Esophagus (tissue), 2 donors: ENCODE data around the gene RELL1. TPM values are rescaled to one million over a fixed set of nuclear protein-coding genes. Genes with fewer than 3 reads are reported as not detected.

Experiments
- H3K27ac ChIP-seq, 2 donors: one replicate each; pipeline ENCODE4 v1.5.1; 2013; ENCODE audit warnings: low read depth in 2 of 2, mild to moderate bottlenecking in 2 of 2, inconsistent platforms in 1 of 2, low read length in 1 of 2, moderate library complexity in 1 of 2
- H3K27me3 ChIP-seq, 2 donors: one replicate each; pipeline ENCODE4 v1.6.1; 2013; ENCODE audit warnings: low read length in 2 of 2, control low read depth in 1 of 2, mild to moderate bottlenecking in 1 of 2; ENCODE audit not compliant: insufficient read depth in 2 of 2, control insufficient read depth in 1 of 2
- H3K36me3 ChIP-seq, 2 donors: one replicate each; pipeline ENCODE4 v1.6.1; 2013; ENCODE audit warnings: low read length in 1 of 2; ENCODE audit not compliant: control insufficient read depth in 2 of 2, insufficient read depth in 2 of 2
- H3K4me1 ChIP-seq, 2 donors: one replicate each; pipeline ENCODE4 v1.6.1; 2013; ENCODE audit warnings: low read length in 1 of 2; ENCODE audit not compliant: control insufficient read depth in 2 of 2, insufficient read depth in 2 of 2
- H3K4me3 ChIP-seq, 2 donors: one replicate each; pipeline ENCODE4 v1.5.1; 2013; ENCODE audit warnings: low read length in 2 of 2, mild to moderate bottlenecking in 2 of 2, low read depth in 1 of 2, moderate library complexity in 1 of 2
- H3K9me3 ChIP-seq, 2 donors: one replicate each; pipeline ENCODE4 v1.6.1; 2013; ENCODE audit warnings: mild to moderate bottlenecking in 2 of 2, low read depth in 1 of 2, low read length in 1 of 2, moderate library complexity in 1 of 2; ENCODE audit not compliant: control insufficient read depth in 2 of 2, insufficient read depth in 1 of 2
- WGBS, 2 donors: extraction: QIAGEN DNeasy Blood & Tissue Kit; methylation state at CpG; one replicate each; pipeline ENCODE4 v1.1.7; 2013; 5-methylcytosine and 5-hydroxymethylcytosine counted together
- polyA plus RNA-seq, 2 donors: library from polyadenylated mRNA; stranded (reverse); fragments of 200-250 nt; gene quantifications; one replicate each; pipeline ENCODE4 v1.2.3, GENCODE V29; 2013
- donor health status: healthy with polysubstance abuse.
- donor health status: Bipolar disorder and iron deficiency.

The RELL1 gene
- polyA plus RNA-seq, 2 donors = 2.1 to 2.8 TPM

GRCh38 chr4:37584071-37584470 lies 102.1 kb downstream of the RELL1 start:
- WGBS, 2 donors = 66 to 69% methylated on average over 8 of the region's 8 CpGs
- H3K36me3 ChIP-seq = no peaks in the 10 kb centered on the region
- H3K4me3 ChIP-seq = peak overlapping the region in 1 of 2 donors; percentile 27
- peaks cover 0 to 9% of the 10 kb centered on the region in 2 donors for H3K9me3 ChIP-seq
- no peaks in the 10 kb centered on the region for H3K27me3 ChIP-seq
- no peaks in the 10 kb centered on the region for H3K4me1 ChIP-seq
- peak overlapping the region in 1 of 2 donors; percentile 63 for H3K27ac ChIP-seq

GRCh38 chr4:37573566-37573965 lies 112.6 kb downstream of the RELL1 start:
- H3K36me3 ChIP-seq = no peaks in the 10 kb centered on the region
- H3K4me1 ChIP-seq = no peaks in the 10 kb centered on the region
- H3K27ac ChIP-seq = no peak overlapping the region
- H3K4me3 ChIP-seq = no peak overlapping the region
- no peaks in the 10 kb centered on the region for H3K9me3 ChIP-seq
- H3K27me3 ChIP-seq = no peaks in the 10 kb centered on the region

GRCh38 chr4:37568489-37568888 lies 117.7 kb downstream of the RELL1 start:
- WGBS, 2 donors = 53% methylated on average over 7 of the region's 7 CpGs
- no peaks in the 10 kb centered on the region for H3K4me1 ChIP-seq
- no peaks in the 10 kb centered on the region for H3K9me3 ChIP-seq
- no peaks in the 10 kb centered on the region for H3K36me3 ChIP-seq
- no peak overlapping the region for H3K4me3 ChIP-seq
- no peaks in the 10 kb centered on the region for H3K27me3 ChIP-seq
- no peak overlapping the region for H3K27ac ChIP-seq

- Histone ChIP-seq H3K9me3 (no peaks in the 10 kb centered on the region), H3K36me3 (no peaks in the 10 kb centered on the region), H3K27me3 (no peaks in the 10 kb centered on the region), H3K4me3 (no peak overlapping the region), H3K27ac (no peak overlapping the region), H3K4me1 (no peaks in the 10 kb centered on the region)
- 86 to 92% methylated on average over 2 of the region's 2 CpGs for WGBS, 2 donors
Measured at GRCh38 chr4:37567836-37568235, 118.3 kb downstream of the RELL1 start.

GRCh38 chr4:37562592-37562991 lies 123.6 kb downstream of the RELL1 start:
- 77% methylated on average over 4 of the region's 4 CpGs for WGBS, 2 donors
- Histone ChIP-seq H3K36me3 (no peaks in the 10 kb centered on the region), H3K27me3 (no peaks in the 10 kb centered on the region), H3K4me3 (no peak overlapping the region), H3K9me3 (peaks cover 0 to 2% of the 10 kb centered on the region in 2 donors), H3K4me1 (no peaks in the 10 kb centered on the region), H3K27ac (peak overlapping the region in 1 of 2 donors; percentile 7)

GRCh38 chr4:37561803-37562207 lies 124.4 kb downstream of the RELL1 start:
- Histone ChIP-seq H3K4me3 (no peak overlapping the region), H3K4me1 (no peaks in the 10 kb centered on the region), H3K36me3 (no peaks in the 10 kb centered on the region), H3K9me3 (peaks cover 0 to 2% of the 10 kb centered on the region in 2 donors), H3K27me3 (no peaks in the 10 kb centered on the region), H3K27ac (no peak overlapping the region)
- 10 to 26% methylated on average over 1 of the region's 1 CpG for WGBS, 2 donors

GRCh38 chr4:37561196-37561802 lies 124.9 kb downstream of the RELL1 start:
- Histone ChIP-seq H3K9me3 (peaks cover 0 to 2% of the 10 kb centered on the region in 2 donors), H3K4me3 (no peak overlapping the region), H3K27me3 (no peaks in the 10 kb centered on the region), H3K27ac (no peak overlapping the region), H3K4me1 (no peaks in the 10 kb centered on the region), H3K36me3 (no peaks in the 10 kb centered on the region)
- 53 to 69% methylated on average over 3 of the region's 3 CpGs for WGBS, 2 donors

Other genes with a start within 250 kb of the RELL1 start
- gene PGM2, start 140.3 kb upstream of the RELL1 start, polyA plus RNA-seq = 10 to 100 TPM; 21.0 to 57.3 TPM
- gene TBC1D1, start 204.7 kb upstream of the RELL1 start, polyA plus RNA-seq = 10 to 100 TPM; 10.4 to 15.3 TPM